HK-2 (cell line): ENCODE measurements around the gene RPS6KA5.
"Not testable (repeated sequence)": the region's sequence is repeated elsewhere in the genome, so short reads cannot be mapped to it uniquely, and the experiment has no call there.

Experiments
- DNase-seq: peaks from one replicate; pipeline ENCODE4 v3.0.0-alpha.2; 2018; ENCODE audit not compliant: unreplicated experiment

The RPS6KA5 gene

GRCh38 chr14:90986510-90986909 is 73.9 kb downstream of the RPS6KA5 start:
- DNase-seq = no peak

GRCh38 chr14:90985601-90986242 is 74.7 kb downstream of the RPS6KA5 start:
- no peak for DNase-seq

DNA sequence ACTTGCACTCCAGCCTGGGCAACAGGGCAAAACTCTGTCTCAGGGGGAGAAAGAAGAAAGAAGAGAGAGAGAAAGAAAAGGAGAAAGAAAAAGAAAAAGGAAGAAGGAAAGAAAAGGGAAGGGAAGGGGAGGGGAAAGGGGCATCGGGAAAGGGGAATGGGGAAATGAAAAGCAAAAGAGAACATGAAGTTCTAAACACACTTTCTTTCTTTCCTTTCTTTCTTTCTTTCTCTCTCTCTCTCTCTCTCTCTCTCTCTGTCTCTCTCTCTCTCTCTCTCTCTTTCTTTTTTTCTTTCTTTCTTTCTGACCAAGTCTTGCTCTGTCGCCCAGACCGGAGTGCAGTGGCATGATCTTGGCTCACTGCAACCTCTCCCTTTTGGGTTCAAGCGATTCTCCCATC is 76.9 kb downstream of the RPS6KA5 start:
- DNase-seq = no peak

GRCh38 chr14:90981636-90982035 is 78.8 kb downstream of the RPS6KA5 start:
- no peak for DNase-seq

DNA sequence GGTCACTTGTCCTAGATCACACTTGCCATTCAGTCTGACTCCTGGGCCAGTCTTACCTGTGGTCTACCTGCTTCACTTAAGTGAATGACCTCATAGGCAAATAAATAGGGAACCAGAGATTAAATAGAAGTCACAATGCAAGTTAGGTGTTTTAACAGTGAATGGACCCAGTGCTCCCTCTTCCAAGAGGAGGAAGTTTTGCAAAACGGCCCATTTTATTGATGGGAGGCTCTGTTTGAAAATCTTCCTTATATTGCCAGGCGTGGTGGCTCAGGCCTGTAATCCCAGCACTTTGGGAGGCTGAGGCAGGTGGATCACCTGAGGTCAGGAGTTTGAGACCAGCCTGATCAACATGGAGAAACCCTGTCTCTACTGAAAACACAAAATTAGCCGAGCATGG is 79.8 kb downstream of the RPS6KA5 start:
- not testable (repeated sequence) for DNase-seq

DNA sequence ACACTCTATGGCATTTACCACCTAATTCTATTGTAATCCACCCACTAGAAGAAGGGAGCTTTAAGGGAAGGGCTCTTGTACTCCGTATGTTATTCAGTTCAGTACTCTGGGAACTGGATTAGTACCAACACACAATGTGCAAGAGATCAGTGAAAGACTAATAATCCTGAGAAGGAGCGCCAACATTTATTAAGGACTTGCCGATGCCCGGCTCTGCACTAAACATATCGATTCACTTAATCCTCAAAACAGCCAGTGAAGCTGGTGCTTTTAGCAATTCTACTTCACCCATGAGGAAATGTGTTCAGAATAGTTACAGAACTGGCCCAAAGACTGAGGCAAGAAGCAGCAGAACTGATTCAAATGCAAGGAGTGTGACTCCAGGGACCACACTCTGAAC is 80.9 kb downstream of the RPS6KA5 start:
- DNase-seq = no peak

- DNase-seq = no peak
Measured at GRCh38 chr14:90976101-90976500, 84.3 kb downstream of the RPS6KA5 start.

DNA sequence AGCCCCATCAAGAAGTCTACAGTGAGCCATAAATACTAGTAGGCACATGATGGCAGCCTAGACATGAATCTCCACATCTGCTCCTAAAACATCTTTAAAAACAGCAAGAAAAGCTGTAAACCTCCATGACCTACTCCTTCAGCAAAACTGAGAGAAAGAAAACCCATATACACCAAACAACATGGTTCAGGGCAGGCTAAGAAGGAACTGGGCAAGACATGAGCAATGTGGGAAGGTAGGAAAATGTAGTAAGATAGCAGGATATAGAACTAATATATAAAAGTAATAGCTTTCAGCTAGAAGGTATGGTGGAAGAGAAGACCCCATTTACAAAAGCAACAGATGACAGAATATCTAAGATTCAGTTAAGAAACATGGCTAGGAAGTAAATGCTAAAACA is 88.8 kb downstream of the RPS6KA5 start:
- no peak for DNase-seq

DNA sequence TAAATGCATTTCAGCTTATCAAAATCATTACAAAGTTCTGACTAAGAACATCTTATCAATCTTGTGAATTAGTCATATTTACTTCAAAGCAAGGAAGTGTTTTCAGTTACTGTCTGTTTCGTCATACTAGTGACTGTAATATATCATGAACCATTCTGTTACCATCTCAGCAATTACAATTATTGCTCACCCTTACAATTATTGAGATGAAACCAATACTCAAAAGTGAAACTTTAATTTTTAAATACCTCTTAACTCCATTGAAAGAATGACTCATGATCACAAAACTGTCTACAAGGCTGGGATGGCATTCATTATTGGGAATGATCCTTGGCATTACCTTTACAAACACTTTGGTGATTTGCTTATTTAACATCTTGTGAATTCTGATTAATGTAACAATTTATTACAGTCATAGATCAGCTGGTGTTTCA is 90.3 kb downstream of the RPS6KA5 start:
- DNase-seq = no peak

GRCh38 chr14:90969531-90970166 is 90.8 kb downstream of the RPS6KA5 start:
- DNase-seq = no peak

GRCh38 chr14:90968025-90968424 is 92.4 kb downstream of the RPS6KA5 start:
- DNase-seq = no peak

DNA sequence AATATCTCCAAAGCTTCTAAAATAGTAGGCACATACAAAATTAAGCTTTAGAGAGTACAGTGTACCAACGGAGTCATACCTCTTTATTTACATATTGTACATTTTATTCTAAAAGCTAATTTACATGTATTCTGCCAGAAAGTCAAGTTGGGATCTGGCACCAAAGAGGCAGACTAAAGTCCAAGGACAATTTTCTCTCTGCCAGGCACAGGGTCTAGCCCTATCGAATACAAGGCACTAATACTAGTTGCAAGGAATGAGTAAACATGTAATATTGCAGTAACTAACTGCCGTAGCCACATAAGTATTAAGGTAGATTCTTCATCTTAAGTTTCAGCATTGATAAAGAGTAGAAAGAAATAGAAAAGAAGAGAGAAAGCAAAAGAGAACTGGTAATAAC is 93.9 kb downstream of the RPS6KA5 start:
- no peak for DNase-seq

GRCh38 chr14:90965765-90966164 is 94.7 kb downstream of the RPS6KA5 start:
- no peak for DNase-seq

GRCh38 chr14:90963343-90963742 is 97.1 kb downstream of the RPS6KA5 start:
- no peak for DNase-seq

GRCh38 chr14:90962505-90963109 is 97.8 kb downstream of the RPS6KA5 start:
- DNase-seq = no peak

DNA sequence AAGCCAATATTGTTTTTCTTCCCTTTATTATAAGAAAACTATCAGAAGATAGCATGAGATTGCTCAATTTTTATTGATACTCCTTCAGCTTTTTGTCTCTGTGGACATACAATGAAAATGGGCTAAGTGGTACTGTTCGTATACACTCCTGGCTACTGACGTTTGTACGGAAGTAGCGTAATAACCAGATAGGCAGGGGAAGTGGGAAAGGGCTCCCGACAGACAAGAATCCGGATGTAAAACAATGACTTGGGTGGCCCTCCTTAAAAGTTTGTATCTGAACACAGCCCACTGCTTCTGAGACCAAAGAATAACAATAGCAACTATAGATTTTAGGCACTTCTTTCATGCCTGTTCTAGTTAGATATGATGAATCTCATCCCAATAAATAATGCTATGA is 99.6 kb downstream of the RPS6KA5 start:
- DNase-seq = no peak

- DNase-seq = no peak
Measured at GRCh38 chr14:90959344-90959743, 101.1 kb downstream of the RPS6KA5 start.

DNA sequence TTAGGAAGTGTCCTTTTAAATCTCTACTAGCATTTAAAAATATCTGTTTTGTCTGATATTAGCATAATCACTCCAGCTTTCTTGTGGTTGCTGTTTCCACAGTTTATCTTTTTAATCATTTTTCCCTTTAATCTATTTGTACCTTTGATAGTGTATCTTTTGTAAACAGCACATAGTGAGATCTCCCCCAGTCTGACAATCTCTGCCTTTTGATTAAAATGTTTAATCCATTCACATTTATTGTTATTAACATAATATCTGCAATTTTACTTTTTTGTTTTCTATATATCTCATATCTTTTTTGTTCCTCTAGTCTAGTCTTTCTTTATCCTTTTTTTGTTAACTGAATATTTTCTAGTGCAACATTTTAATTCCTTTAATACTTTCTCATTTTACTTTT is 104.2 kb downstream of the RPS6KA5 start:
- no peak for DNase-seq

- DNase-seq = not testable (repeated sequence)
Measured at GRCh38 chr14:90953643-90954042, 106.8 kb downstream of the RPS6KA5 start.

DNA sequence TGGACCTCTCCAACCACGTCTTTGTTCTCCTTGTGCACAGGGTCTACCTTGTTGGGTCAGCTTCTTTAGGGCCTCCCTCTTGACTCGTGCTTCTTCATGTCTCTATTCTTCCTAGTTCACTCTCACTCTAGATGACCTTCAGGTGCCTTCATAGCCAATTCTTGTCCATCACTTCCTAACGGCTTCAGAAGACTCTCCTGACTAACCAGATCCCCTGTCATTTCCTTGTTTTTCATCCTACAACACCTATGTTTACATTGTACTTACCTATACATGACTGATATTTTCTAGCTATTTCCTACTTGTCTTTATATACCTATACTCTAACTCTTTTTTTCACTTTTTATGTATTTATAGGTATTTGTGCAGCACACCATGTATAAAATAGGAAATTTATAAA is 117.1 kb downstream of the RPS6KA5 start:
- no peak for DNase-seq

GRCh38 chr14:90942511-90942910 is 117.9 kb downstream of the RPS6KA5 start:
- no peak for DNase-seq

DNA sequence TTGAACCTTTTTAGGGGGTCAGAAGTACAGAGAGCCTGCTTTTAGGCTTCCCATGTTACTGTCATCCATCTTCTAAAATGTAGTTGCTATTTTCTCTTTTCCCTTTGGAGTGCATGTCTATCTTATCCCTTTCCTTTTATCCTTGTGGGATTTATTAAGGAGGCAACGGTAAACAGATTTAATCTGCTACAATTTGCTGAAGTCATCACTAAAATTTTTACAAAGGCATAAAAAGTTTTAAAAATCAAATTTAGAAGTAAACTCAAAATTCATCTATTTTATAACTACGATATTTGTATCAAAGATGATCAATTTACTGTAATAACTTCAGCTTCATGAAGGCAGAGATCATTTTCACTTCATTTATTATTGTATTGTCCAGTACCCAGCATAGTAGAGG is 118.7 kb downstream of the RPS6KA5 start:
- DNase-seq = no peak

- no peak for DNase-seq
Measured at GRCh38 chr14:90940318-90940962, 120.0 kb downstream of the RPS6KA5 start.
